Sigmoid colon (tissue), 4 donors: ENCODE results near the gene CEP57.
A peak's percentile ranks its signal among the peaks of the same experiment; 100 is the strongest.

Source experiments
- CTCF ChIP-seq, 4 experiments: fragments of 450-650 bp in 3 of 4; fragments of 200-600 bp in 1 of 4; IDR thresholded peaks; one replicate each; pipeline ENCODE4 v1.5.1; 2016 to 2019; ENCODE audit warnings: antibody characterized with exemption in 4 of 4, mild to moderate bottlenecking in 3 of 4, moderate library complexity in 2 of 4
- EP300 ChIP-seq, 4 donors: sonication (generic); formaldehyde crosslinking; IDR thresholded peaks; one replicate each; pipeline ENCODE4 v1.6.1; 2017; ENCODE audit warnings: antibody characterized with exemption in 4 of 4
- POLR2A ChIP-seq, 2 donors: fragments of 450-650 bp; IDR thresholded peaks; one replicate each; pipeline ENCODE4 v1.6.1; 2016; ENCODE audit warnings: antibody characterized with exemption in 2 of 2, mild to moderate bottlenecking in 2 of 2, moderate library complexity in 2 of 2
- POLR2AphosphoS5 ChIP-seq, 4 donors: sonication (generic); formaldehyde crosslinking; IDR thresholded peaks; one replicate each; pipeline ENCODE4 v1.6.1; 2017; ENCODE audit warnings: antibody characterized with exemption in 4 of 4

- no peak for TF ChIP-seq POLR2A (IDR thresholded peaks at IDR 0.05)
- TF ChIP-seq CTCF (IDR thresholded peaks at IDR 0.05) = peak; percentile 59 to 69 (median 60)
- TF ChIP-seq EP300 (IDR thresholded peaks at IDR 0.05) = no peak
- no peak for TF ChIP-seq POLR2AphosphoS5 (IDR thresholded peaks at IDR 0.05)
Measured at GRCh38 chr11:95764267-95764898, 25.9 kb upstream of the CEP57 start.
